GDM1 (cell line): ENCODE data around the gene PDLIM5.
"Not testable (repeated sequence)": the region's sequence is repeated elsewhere in the genome, so short reads cannot be mapped to it uniquely, and the experiment has no call there.

ENCODE experiments used
- DNase-seq: peaks from one replicate; lab custom pipeline; 2025; lab: John Stamatoyannopoulos, UW

PDLIM5 gene

DNA sequence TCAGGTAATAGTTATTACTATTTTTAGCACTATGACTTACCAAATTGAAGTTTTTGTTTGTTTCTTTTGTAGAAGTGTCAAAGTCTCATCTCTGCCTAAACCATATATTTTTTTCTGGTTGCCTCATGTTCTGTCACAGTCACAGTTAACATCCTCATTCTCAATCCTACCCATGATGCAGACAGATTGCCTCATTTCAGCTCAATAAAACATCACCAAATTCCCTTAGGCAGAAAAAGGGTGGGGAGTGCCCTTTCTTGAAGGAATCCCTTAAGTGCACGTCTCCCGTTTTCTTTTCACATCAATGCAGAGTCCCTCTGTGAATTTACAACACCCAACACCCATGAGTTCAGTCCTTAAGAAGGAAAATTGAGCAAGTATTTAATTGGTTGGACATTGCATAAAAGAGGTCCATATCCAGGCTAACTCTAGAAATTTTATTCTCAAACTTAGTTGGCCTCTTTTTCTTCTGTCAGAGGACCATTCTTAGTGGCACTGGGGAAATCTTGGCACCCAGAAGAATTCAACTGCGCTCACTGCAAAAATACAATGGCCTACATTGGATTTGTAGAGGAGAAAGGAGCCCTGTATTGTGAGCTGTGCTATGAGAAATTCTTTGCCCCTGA, 202.4 kb downstream of the PDLIM5 start:
- no peak for DNase-seq

GRCh38 chr4:94654714-94655113, 203.0 kb downstream of the PDLIM5 start:
- no peak for DNase-seq

GRCh38 chr4:94660614-94661013, 208.9 kb downstream of the PDLIM5 start:
- no peak for DNase-seq

- not testable (repeated sequence) for DNase-seq
Measured at GRCh38 chr4:94665021-94665420, 213.3 kb downstream of the PDLIM5 start.

DNA sequence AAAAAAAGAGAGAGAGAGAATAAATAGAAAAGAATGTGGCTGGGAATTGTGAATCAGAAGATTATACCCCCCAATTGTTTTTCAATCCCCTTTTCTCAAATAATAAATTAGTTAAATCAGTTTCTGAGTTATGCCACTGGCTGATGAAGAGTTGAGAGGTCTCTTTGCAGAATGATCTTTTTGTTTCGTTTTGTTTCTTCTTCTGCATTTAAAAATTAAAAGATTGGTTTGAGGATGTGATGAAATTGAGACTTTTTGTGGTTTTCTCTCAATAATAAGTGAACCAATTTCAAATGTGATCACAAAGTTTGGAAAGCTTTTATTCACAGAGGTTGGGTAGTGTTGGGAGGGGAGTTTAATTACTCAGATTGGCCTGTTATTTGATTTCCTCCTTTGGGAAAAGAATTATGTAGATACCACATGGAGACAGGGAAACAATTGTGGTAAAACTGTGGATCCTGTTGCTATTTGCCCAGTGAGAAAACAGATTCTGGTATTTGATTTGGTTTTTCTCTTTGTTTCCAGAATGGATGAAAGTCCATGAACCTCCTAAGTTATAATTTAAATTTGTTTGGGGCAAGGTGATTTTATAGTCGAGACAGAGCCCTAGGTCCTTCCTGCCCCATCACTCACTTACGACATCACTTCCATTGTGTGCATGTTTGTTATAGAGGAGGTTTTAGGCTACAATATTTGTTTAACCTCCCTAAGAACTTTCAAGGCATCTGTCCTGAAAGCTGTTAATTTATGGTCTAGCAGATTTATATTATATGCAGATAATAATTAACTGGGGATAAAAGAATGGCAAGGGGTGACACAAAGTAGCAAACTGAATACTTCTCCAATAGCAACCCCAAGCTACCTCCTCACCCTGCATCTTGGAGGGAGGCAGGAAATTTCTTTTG, 214.0 kb downstream of the PDLIM5 start:
- DNase-seq = no peak

- DNase-seq = no peak
Measured at GRCh38 chr4:94668724-94669123, 217.0 kb downstream of the PDLIM5 start.

DNA sequence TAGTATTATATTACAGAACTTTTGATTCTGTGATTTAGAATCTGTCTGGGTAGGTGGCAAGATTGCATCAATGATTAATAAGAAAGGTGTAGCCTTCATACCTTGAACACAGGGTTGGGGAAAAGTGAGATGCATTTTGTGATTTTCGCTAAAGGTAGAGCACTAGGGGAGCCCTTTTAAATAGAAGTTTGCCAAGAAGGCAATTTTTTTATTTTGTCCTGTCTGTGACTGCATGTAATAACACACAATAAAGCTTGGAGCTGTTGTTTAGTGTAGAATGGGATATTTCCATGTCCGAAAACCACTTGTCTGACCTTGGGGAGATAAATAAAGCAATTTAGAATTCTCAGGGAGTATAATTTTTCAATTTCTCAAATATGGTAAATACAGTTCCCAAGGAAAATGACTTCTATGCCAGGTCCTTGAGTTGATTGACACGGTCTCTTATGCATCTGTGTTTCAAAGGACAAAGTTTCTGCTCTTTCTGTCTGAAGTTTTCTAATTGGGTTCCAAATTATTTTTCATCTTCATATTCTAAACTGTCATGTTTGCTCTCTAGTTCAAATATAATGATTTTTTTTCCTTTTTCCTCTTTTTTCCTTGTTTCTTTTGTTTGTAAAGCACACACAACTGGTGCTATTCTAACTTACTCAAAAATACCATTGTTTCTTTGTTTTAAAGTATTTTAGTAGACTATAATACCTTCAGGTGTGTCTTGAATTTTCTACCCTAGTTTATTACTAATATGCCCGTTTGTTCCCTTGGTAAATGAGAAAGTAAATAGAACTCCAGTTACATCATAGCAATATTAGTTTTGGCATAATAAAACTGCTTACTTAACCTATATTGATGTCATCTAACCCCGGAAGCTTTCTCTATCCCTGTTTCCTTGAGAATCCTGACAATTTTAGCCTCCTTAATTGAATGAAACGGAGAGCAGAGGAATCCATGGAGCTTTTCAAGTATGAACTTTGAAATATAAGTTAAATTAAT, 218.2 kb downstream of the PDLIM5 start:
- DNase-seq = no peak

- no peak for DNase-seq
Measured at GRCh38 chr4:94671113-94671512, 219.4 kb downstream of the PDLIM5 start.

DNA sequence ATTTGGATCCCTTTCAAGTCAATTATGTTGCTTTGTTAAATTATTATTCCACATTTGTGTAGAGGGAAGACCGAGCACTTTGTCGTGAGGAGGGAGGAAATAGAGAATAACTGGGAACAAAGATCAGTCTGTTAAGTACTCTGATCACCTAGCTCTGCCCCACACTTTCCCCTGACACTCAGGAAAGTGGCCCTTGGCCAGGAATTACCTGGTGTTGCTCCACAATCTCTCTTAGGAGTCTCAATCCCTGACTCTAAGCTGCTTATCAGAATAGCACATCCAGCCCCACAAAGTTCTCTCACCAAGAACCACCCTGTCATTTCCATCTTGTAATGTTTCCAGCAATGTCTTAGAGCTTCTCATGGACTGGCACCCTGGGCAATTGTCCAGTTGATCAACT, 222.2 kb downstream of the PDLIM5 start:
- DNase-seq = no peak

- no peak for DNase-seq
Measured at GRCh38 chr4:94676970-94677369, 225.2 kb downstream of the PDLIM5 start.

DNA sequence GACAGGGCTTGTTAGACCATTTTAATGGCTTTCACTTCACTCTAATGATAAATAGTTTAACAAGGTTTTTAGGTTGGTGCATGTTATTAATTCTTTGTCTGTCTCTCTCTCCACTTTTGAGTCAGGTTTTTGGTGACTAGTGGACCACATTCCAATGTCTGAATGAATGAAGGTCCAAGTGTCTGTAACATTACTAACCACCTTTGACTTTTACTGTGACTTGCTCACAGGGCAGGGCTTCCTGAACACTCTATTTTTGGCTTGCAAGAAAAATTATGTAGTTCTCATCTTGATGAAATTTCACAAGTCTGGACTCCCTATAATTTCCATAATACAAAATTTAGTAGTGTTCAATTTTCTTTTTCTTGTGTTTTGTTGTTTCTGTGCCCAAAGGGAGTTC, 227.2 kb downstream of the PDLIM5 start:
- no peak for DNase-seq

GRCh38 chr4:94680176-94680862, 228.6 kb downstream of the PDLIM5 start:
- no peak for DNase-seq

- no peak for DNase-seq
Measured at GRCh38 chr4:94686086-94686485, 234.3 kb downstream of the PDLIM5 start.

DNA sequence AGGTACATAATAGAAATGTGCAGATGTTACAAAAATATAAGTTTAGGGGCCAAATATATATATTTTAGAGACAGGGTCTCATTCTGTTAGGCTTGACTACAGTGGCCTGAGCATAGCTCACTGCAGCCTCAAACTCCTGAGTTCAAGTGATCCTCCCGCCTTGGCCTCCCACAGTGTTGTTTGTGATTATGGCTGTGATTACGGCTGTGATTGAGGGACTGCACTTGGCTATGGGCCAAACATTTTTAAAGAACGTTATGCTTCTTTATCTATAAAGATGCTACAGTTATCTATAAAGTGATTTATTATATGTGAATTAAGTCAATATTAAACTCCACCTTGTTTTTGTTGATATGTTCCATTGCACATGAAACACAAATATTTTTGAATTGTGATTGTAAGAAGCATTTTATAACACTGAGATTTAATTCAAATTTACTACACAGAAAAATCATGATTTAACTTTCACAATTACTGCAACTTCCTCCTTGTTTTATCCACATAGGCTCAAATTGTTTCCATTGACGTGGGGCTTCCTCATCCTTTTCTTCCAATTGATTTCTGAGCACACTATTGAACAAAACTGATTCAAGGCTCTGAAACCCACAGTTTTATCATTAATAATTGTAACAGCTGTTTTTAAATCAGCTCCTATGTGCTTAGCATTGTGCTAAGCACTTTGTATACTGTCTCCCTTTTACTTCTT, 237.6 kb downstream of the PDLIM5 start:
- no peak for DNase-seq

DNA sequence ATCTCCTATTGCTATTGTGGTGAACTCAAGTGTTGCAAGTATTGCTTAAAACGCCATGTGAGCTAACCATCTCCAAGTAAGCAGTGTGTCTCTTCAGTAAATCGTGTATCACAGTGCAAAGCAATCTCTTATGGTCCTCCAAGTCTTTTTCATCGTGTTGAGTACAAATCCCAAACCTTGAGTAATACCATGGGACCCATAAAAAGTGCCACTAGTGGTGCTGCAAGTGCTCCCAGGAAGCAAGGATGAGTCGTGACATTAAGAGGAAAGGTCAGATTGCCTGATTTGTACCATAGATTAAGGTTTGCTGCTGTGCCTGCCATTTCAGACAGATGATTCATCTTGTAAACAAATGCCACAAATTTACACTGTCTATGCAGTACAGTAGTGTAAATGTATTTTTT, 239.1 kb downstream of the PDLIM5 start:
- DNase-seq = no peak

GRCh38 chr4:94691552-94691951, 239.8 kb downstream of the PDLIM5 start:
- no peak for DNase-seq

- DNase-seq = no peak
Measured at GRCh38 chr4:94695384-94695783, 243.6 kb downstream of the PDLIM5 start.

DNA sequence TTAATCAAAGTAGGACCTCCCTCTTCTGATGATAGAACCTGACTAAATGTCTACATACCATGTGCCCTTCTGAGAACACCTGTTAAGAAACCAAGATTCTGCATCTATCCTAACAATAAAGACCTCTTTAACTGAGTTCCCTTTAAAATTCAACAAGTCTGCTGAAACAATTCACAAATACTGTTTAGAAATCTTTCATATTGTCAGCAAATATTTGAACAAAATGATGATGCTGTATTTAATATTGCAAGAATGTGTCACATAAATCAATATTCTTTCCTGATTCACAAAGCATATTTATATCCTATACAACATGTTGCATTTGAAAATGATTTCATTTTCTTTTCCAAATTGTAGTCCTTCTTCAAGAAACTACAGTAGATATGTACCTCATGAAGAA, 246.4 kb downstream of the PDLIM5 start:
- no peak for DNase-seq

GRCh38 chr4:94700298-94700697, 248.6 kb downstream of the PDLIM5 start:
- no peak for DNase-seq

GRCh38 chr4:94701631-94702300, 250.0 kb downstream of the PDLIM5 start:
- DNase-seq = no peak
